HG03159 (cell line): ENCODE measurements around the gene BTG2.
A peak's percentile ranks its signal among the peaks of the same experiment; 100 is the strongest.
"Not testable (repeated sequence)": the region's sequence is repeated elsewhere in the genome, so short reads cannot be mapped to it uniquely, and the experiment has no call there.

ENCODE experiments used
- ATAC-seq: cut with Tn5 transposase; IDR thresholded peaks from one replicate; pipeline ENCODE4 v1.9.1; 2021; ENCODE audit warnings: mild to moderate bottlenecking, moderate library complexity; ENCODE audit not compliant: unreplicated experiment

The BTG2 gene

DNA sequence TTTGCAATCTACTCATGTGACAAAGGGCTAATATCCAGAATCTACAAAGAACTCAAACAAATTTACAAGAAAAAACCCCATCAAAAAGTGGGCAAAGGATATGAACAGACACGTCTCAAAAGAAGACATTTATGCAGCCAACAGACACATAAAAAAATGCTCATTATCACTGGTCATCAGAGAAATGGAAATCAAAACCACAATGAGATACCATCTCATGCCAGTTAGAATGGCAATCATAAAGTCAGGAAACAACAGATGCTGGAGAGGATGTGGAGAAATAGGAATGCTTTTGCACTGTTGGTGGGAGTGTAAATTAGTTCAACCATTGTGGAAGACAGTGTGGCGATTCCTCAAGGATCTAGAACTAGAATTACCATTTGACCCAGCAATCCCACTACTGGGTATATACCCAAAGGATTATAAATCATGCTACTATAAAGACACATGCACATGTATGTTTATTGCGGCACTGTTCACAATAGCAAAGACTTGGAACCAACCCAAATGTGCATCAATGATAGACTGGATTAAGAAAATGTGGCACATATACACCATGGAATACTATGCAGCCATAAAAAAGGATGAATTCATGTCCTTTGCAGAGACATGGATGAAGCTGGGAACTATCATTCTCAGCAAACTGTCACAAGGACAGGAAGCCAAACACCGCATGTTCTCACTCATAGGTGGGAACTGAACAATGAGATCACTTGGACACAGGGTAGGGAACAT, 8.9 kb downstream of the BTG2 start:
- not testable (repeated sequence) for ATAC-seq

DNA sequence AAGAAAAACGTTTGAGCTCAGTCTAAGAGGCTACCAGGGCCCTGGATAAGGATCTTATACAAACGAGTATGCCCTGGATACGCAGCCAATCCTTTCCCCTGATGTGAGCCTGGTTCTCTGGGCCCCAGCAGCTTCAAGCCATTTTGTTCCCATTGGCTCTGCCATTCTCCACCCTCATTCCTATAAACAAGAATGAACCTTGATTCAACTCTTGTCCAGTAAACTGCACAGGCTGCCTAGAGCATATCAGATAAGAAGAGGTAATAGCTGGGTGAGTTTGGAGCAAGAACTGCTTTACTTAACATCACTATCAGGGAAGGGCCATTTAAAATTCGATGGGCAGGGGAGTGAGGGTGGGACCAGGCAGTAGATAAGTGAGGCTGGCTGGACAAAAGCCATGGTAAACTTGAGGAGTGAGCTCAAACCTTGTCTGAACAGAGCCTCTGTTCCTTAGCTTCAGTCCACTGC, 11.3 kb downstream of the BTG2 start:
- ATAC-seq = no peak

DNA sequence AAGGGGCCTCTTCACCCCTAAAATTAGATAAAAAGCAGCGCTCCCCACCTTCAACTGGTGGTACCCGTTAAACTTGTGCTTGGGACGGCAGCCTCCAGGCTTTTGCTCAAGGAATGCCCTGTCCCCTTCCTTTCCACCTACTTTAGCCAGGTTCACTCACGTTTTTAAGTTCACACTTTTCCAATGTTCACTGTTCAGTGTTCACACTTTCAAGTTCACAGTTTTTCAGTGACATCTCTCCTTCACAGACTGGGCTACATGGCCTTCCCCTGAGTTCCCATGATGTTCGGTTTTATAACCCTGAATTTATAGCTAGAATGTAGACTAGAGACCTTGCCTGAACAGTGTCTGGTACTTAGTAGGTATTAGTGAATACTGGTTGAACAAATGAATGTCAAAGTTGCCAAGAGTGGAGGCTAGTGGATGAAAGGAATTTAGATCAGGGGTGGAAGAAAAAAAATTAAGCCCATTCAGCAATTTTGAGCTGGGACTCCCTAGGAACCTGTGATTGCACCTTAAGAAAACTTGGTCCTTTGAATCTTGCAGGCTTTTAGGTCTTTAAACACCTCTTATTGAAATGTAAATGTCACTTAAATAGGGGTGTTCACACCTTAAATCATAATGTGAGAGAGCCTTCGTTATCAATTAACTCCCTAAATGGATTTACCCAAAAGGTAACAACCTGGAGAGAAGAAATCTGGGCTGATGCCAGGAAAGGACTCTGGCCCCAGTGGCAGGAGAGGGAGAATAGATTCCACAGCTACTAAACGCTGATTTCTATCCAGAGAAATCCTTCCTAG, 12.3 kb downstream of the BTG2 start:
- no peak for ATAC-seq

DNA sequence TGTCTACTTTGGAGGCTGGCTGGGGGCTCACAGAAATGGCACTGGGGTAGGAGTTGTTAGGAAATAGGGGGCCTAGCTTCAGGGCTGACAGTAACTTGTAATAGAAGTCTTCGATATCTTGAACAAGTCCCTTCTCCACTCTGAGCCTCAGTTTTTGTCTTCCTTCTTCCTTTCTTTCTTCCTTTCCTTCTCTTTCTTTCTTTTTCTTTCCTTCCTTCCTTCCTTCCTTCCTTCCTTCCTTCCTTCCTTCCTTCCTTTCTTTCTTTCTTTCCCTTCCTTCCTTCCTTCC, 12.9 kb downstream of the BTG2 start:
- ATAC-seq = no peak

DNA sequence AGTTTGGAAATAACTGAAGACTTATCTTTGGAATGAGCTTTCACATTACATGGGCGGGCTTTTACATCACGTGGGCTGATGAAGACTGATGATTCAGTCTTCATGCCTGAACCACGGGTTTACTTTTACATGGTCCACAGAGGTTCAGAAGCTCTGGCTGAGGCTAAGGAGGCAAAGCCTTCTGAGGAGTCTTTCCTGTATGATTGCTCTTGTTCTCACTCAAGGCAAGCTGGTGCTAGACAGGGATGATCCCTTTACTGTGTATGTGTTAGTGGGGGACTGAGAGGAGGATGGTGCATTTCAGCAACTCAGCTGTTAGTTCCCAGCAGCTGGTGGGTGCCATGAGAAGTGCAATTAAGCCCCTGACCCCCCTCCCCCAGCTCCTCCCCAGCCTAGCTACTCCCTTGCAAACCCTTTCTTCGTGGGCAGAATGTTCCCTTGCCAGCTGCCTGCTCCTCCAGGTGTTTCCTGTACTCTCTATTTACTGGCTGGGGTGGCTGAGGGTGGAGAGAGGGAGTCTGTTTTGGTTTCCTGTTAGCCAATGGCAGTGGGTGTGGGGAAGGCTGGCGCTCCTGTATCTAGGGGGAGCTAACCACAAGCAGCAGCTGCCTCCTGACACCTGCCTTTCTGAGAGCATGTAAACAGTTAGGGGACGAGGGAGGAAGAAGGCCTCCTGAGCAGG, 15.4 kb downstream of the BTG2 start:
- peak; percentile 65 for ATAC-seq

DNA sequence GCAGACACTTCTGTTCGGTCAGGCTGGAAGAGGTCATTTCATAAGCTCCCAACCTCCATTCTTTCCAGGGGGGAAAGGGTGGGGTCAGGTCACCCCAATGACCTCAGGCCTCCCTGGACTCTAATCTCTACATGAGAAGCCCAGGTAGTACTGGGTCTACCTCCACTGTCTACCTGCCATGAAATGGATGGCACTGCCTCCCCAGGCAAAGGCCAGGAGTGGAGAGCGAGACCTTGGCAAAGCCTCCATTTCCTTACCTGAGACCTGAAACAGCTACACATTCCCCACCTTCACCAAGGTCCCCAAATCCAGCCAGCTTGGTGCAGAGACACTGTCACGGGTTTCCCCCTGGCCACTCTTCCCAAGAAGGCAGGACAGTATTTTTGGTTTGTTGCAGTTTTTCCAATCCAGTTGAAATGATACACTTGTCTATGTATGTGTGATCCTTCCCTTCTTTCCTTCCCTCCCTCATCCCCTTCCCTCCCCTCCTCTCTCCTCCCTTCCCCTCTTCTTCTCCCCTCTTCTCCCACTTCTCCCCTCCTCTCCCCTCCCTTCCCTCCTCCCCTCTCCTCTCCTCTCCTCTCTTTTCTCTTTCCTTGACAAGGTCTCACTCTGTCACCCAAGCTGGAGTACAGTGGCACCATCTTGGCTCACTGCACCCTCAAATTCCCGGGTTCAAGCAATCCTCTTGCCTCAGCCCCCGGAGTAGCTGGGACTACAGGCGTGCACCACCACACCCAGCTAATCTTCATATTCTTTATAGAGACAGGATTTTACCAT, 16.1 kb downstream of the BTG2 start:
- ATAC-seq = no peak

DNA sequence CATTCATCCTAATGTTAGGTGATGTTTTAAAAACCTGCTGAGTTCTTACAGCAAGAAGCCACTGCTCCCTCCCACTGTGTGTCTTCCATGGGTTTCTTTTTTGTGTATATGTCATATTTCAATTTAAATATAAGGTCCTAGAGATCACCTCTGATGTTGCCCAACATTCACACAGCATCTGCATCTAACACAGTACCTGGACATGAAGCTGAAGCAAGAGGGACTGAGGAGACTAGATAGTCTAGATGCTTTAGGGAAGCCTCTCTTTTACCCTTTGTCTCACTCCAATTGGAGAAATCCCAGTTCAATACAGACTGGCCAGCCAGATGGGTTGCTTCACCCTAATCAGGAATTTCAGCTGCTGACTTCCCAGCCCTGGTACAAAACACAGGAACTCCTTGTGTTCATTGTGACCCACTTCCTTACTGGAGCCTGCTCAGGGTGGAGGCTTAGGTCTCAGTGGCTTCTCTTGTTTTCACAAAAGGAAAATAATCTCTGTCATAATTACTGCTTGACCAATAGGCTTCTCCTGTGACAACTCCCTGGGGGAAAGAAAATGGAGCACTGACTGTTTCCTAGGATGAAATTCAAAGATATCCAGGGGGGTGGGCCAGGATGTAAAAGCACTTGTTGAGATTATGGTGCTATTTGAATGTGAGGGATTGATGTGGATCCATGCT, 17.3 kb downstream of the BTG2 start:
- ATAC-seq = no peak

DNA sequence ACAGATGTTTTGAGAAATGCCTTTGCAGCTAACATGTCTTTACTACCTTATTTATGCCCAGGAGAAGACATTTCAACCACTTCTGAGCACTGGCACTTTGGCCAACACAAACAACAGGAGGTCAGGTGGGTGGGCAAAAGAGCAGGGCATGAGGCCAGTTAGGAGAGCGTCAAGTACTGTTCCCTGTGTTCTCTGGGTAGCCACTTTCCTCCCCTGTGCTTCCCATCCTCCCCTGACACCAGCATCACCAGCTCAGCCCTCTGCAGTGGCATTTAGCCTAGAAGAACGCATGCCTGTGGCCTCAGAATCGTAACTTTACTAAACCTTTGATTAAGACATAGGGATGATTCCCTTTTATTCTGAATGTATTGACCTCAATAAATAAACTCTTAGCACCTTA, 18.3 kb downstream of the BTG2 start:
- no peak for ATAC-seq

DNA sequence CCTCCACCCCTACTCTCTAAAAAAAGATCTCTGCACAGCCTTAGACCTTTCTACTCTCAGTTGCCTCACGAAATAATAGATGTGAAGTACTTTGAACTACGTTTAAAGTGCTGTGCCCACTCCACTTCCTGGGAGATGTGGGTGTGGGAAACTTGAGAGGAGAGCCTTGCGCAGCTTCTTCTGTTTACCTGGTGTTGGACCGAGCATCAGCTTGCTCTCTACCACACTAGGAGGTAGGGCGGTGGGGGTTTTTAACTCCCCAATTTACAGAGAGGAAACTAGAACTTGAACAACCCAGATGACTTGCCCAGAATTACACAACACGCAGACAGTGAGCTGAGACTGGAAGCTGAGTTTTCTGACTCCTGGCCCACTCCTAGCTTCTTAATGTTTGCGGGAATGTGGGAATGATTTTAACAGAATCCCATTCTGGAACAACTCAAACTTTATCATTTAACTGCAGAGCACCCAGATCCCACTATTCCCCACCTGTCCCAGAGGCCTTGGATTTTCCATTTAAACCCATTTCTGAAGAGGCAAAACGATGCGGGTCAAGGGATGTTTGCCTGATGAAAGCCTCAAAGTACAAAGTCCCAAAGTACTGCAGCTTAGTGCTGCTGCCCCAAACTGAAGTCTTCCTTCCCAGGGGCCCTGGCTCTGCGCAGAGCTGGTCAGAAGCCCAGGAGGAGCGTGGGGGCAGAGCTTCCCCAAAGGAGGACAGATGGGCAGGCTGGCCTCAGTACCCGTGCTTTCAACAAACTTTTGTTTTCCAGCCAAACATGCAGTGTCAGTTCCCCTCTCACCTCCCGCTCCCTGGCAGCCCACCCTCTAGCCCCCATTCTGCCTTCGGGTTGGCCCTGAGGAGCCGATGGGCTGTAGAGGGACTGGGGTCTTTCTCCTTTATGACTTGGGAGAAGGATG, 19.0 kb downstream of the BTG2 start:
- ATAC-seq = no peak

DNA sequence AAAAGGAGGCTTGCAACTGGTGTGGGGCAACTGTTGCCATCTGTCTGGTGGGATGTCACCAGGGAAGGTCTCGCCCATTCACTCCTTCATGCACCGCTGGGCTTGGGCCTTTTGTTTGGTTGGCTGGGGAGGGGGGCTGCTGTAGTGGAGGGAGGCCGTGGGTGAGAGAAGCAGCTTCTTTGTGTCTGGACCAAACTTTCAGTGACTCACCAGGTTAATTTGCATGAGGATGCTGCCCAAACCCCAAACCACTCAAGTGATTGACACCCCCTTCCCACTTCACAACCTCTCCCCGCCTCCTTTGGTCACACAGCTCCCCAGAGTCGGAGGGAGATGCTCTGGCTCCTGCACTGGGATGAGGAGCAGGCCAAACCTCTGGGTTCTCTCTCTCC, 19.7 kb downstream of the BTG2 start:
- peak; percentile 24 for ATAC-seq

DNA sequence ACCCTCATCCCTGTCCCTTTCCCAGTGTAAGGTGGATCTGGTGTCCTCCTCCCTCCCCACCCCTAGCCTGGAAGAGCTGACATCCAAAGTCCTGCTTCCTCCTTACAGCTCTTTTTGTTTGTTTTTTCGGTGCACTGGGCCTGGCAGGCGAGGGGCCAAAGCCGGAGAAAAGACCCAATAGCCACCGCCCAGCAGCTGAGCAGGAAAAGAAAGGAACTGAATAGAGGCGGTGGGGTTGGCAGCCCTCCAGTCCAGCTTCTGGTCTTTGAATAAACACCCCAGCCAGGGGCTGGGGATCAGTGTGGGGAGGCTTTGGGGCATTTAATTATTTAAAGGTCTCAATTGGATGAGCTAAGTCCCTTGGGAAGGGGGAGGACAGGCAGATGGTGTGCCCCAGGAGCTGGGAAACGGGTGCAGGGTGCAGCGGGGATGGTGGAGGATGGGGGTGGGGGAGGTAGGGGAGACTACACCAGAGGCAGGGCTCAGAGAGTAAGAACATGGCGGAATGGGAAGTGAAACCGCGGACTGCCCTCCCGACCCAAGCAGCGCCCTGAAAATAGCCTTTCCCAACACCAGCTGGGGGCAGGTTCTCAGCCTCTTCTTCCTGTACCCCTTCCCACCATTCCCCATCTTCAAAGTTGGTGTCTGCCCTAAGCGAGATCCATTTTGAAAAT, 20.2 kb downstream of the BTG2 start:
- ATAC-seq = no peak

DNA sequence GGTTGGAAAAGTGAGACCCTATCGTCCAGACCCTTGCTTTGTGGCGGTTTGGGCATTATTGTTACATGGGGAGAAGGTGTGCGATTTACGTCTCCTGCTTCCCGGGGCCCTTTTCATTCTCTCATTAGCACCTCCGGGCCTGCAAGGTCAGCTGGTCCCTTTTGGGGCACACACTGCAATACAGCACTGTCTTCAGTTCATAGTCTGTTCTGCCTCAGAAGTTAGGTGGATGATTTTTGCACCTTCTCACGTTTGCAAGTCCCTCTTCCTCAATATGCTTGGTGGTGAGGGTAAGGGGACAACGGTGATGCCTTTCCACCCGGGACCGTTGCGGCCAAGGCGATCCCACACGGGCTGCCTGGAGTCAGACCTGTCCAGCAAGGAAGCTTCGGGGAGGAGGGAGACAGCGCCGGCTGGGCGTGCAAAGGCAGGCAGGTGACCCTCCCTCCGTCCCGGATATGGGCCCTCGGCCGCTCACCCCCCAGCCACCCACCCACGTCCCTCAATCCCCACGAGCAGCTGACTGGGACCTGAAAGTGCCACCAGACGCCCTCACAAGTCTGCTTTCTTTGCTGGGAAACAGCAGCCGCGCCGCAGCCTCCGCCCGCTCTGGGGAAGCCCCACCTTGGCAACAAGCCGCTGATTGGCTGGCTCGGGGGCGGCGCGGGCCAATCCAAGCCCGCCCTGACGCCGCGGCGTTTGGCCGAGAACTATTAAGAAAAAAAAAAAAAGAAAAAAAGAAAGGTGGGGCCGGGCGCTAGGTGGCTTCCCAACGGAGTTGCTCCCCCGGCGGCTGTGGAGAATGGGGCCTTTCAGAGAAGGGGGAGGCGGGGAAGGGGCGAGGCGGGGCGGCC, 21.7 kb downstream of the BTG2 start:
- peak; percentile 69 for ATAC-seq

DNA sequence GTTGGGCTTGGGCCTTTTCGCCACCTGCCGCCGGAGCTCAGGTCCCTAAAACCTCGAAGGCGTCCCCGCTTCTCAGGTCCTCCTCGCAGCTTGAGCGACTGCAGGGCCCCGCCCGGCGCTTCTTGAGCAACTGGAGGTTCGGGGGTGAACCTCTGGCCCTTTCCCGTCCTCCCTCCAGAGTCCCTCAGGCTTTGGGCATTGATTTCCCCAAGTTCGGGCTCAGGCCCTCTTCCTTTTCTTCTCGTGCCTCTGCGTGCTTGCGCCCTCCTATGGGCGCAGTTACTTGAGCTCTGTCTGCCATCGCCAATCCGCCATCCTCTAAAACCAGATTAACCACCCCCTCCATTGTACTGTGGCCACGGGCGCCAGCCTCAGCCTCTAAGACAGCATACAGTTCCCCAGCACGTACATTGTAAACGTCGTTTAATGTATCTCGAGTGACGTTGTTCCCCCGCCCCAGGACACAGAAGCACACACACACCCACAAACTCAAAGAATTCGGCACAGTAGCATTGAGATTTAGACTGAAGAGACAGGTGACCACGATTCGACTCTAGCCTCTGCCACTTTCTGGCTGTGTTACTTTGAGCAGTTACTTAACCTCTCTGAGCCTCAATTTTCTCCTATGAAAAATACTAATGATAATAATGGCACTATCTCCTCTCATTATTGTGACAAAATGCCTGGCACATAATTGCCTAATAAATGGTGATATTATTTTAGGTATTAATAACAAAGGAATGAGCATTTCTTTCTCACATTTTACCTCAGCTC, 22.6 kb downstream of the BTG2 start:
- peak; percentile 24 for ATAC-seq

DNA sequence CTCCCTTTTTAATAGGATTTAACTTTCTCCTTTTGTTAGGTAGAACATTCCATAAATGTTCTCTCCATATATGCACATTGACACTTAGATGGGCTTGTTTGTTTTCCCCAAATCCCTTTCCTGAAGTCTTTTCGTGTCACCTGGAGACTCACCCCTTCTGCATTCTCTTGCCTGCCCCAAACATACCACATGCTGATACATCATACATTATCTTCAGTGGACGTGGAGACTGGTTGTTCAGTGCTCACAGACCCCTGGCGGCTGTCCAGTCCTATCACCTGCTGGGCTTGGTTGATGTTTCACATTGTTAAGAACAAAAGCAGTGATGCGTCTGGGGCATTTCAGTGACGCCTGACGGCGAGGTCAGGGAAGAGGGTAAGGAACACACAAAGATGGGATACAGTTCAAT, 23.4 kb downstream of the BTG2 start:
- ATAC-seq = no peak

DNA sequence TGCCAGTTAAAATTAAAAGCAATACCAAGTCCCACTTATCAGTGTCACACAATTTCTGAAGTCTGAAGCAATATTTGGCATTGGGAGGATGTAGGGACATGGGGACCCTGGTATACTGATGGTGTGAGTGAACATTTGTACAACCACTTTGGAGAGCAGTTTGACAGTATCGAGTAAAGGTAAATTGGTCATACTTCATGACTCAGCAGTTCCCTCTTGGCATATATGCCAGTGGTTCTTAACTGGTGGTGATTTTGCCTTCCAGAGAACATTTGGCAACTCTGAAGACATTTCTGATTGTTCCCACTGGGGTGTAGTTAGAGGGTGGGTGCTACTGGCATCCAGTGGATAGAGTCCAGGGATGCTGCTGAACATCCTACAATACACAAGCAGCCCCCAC, 25.9 kb downstream of the BTG2 start:
- no peak for ATAC-seq

DNA sequence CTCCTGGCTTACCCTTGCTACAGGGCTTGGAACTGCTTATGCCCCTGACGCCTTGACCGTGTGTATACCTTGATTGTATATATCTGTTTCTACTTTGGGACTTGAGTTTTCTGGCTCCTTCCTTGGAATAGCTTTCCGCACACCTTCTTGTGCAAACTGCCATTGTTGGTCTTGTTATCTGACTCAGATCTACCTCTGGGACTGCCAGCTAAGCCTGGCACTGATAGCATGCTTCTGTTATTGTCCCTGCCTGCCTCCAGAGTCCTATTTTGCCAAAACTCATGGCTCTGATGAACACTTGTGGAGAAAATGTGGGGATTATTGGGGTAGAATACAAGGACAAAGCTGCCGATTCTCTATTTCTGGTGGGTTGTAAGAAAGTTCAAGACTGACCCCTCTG, 30.2 kb downstream of the BTG2 start:
- ATAC-seq = no peak

DNA sequence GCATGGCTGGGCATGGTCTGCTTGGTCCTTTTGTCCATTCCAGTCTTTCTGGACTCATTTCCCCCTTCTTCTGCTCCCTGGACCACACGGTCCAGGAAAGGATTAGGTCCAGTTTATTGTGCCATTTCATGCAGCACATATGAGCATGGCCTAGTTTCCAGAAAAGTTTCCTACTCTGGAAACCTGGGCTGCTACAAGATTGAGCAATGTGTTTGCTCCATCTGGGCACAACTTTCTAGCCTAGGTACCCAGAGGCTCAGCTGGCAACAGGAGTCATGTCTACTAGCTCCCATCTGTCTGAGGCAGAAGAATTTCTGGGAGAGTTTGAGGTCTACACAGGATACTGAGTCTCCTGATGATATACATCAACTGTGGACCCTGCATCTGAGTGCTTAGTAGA, 30.8 kb downstream of the BTG2 start:
- ATAC-seq = no peak
